Trophoblast cell (in vitro differentiated cells and primary cell): ENCODE data around the gene NXT1.

Source experiments
- DNase-seq, 2 donors: peaks; one replicate each; pipeline ENCODE4 v3.0.0-alpha.2; 2016
- H2AFZ ChIP-seq: 2 replicates; pipeline ENCODE4 v1.6.1; 2013; ENCODE audit warnings: low read length, moderate library complexity, mild to moderate bottlenecking; ENCODE audit not compliant: insufficient read depth, poor library complexity
- H2AK5ac ChIP-seq: 2 replicates; pipeline ENCODE4 v1.6.1; 2013; ENCODE audit warnings: mild to moderate bottlenecking, low read length
- H2BK120ac ChIP-seq: 2 replicates; pipeline ENCODE4 v1.6.1; 2013; ENCODE audit warnings: low read length, mild to moderate bottlenecking, moderate library complexity; ENCODE audit not compliant: insufficient read depth, poor library complexity
- H2BK12ac ChIP-seq: 2 replicates; pipeline ENCODE4 v1.6.1; 2013; ENCODE audit warnings: mild to moderate bottlenecking, low read length, moderate library complexity
- H2BK5ac ChIP-seq: 2 replicates; pipeline ENCODE4 v1.6.1; 2013; ENCODE audit warnings: low read length, low read depth, moderate library complexity, mild to moderate bottlenecking; ENCODE audit not compliant: poor library complexity
- H3K14ac ChIP-seq: 2 replicates; pipeline ENCODE4 v1.6.1; 2013; ENCODE audit warnings: mild to moderate bottlenecking, low read length
- H3K18ac ChIP-seq: 2 replicates; pipeline ENCODE4 v1.6.1; 2013; ENCODE audit warnings: mild to moderate bottlenecking, low read length
- H3K23ac ChIP-seq: 2 replicates; pipeline ENCODE4 v1.6.1; 2013; ENCODE audit warnings: low read length
- H3K27ac ChIP-seq: 2 replicates; pipeline ENCODE4 v1.5.1; 2013; ENCODE audit warnings: low read depth, mild to moderate bottlenecking, inconsistent platforms, low read length, moderate library complexity
- H3K27me3 ChIP-seq: 2 replicates; pipeline ENCODE4 v1.6.1; 2013; ENCODE audit warnings: inconsistent platforms, mild to moderate bottlenecking, low read length, moderate library complexity; ENCODE audit not compliant: insufficient read depth
- H3K36me3 ChIP-seq, 2 experiments: 1 replicate in 1 of 2; 2 replicates in 1 of 2; pipeline ENCODE4 v1.6.1; 2013; ENCODE audit warnings: low read length in 2 of 2, mild to moderate bottlenecking in 2 of 2, moderate library complexity in 1 of 2; ENCODE audit not compliant: insufficient read depth in 2 of 2, control insufficient read depth in 1 of 2
- H3K4ac ChIP-seq: 2 replicates; pipeline ENCODE4 v1.6.1; 2013; ENCODE audit warnings: low read depth, mild to moderate bottlenecking, low read length, moderate library complexity
- H3K4me1 ChIP-seq, 2 experiments: 1 replicate in 1 of 2; 2 replicates in 1 of 2; pipeline ENCODE4 v1.6.1; 2013; ENCODE audit warnings: low read length in 2 of 2, mild to moderate bottlenecking in 2 of 2, moderate library complexity in 1 of 2; ENCODE audit not compliant: insufficient read depth in 2 of 2, control insufficient read depth in 1 of 2
- H3K4me2 ChIP-seq: 2 replicates; pipeline ENCODE4 v1.6.1; 2013; ENCODE audit warnings: inconsistent platforms, mild to moderate bottlenecking, low read length, moderate library complexity
- H3K4me3 ChIP-seq: 2 replicates; pipeline ENCODE4 v1.5.1; 2013; ENCODE audit warnings: mild to moderate bottlenecking, low read depth, low read length, inconsistent platforms
- H3K79me1 ChIP-seq: one replicate; pipeline ENCODE4 v1.6.1; 2013; ENCODE audit warnings: low read length
- H3K79me2 ChIP-seq: 2 replicates; pipeline ENCODE4 v1.6.1; 2013; ENCODE audit warnings: low read length, mild to moderate bottlenecking; ENCODE audit not compliant: control insufficient read depth, insufficient read depth, poor library complexity
- H3K9ac ChIP-seq: 2 replicates; pipeline ENCODE4 v1.6.1; 2013; ENCODE audit warnings: mild to moderate bottlenecking, low read length
- H3K9me3 ChIP-seq: 2 replicates; pipeline ENCODE4 v1.6.1; 2013; ENCODE audit warnings: low read depth, mild to moderate bottlenecking, control low read depth, inconsistent platforms, low read length; ENCODE audit not compliant: insufficient read depth
- H4K12ac ChIP-seq: 2 replicates; pipeline ENCODE4 v1.6.1; 2013; ENCODE audit warnings: low read depth, mild to moderate bottlenecking, low read length, moderate library complexity
- H4K8ac ChIP-seq: 2 replicates; pipeline ENCODE4 v1.6.1; 2013; ENCODE audit warnings: low read depth, mild to moderate bottlenecking, low read length, moderate library complexity
- H4K91ac ChIP-seq: one replicate; pipeline ENCODE4 v1.6.1; 2013; ENCODE audit warnings: low read depth, mild to moderate bottlenecking, low read length, moderate library complexity
- WGBS: extraction: QIAGEN DNeasy Blood & Tissue Kit; methylation state at CpG from one replicate; pipeline ENCODE4 v1.1.7; 2013; ENCODE audit warnings: missing lambda C conversion rate; ENCODE audit not compliant: insufficient read length, insufficient coverage; ENCODE audit errors: extremely low coverage; 5-methylcytosine and 5-hydroxymethylcytosine counted together

Gene NXT1

GRCh38 chr20:23334111-23334510 is 16.5 kb upstream of the NXT1 start:
- H3K4me3 ChIP-seq, result no peak overlapping the region
- no peak overlapping the region for H2BK5ac ChIP-seq
- no peaks in the 10 kb centered on the region for H3K9me3 ChIP-seq
- no peak overlapping the region for H2AFZ ChIP-seq
- no peaks in the 10 kb centered on the region for H3K79me1 ChIP-seq
- H3K23ac ChIP-seq, result no peak overlapping the region
- DNase-seq, result no peak
- no peaks in the 10 kb centered on the region for H3K79me2 ChIP-seq
- H3K4me2 ChIP-seq, result no peak overlapping the region
- H4K91ac ChIP-seq, result no peak overlapping the region
- no peak overlapping the region for H3K27ac ChIP-seq
- H3K4me1 ChIP-seq, result no peaks in the 10 kb centered on the region
- no peak overlapping the region for H4K8ac ChIP-seq
- no peak overlapping the region for H4K12ac ChIP-seq
- no peak overlapping the region for H2AK5ac ChIP-seq
- H3K4ac ChIP-seq, result no peak overlapping the region
- no peak overlapping the region for H3K14ac ChIP-seq
- no peak overlapping the region for H3K9ac ChIP-seq
- no peaks in the 10 kb centered on the region for H3K27me3 ChIP-seq
- no peak overlapping the region for H2BK12ac ChIP-seq
- no peaks in the 10 kb centered on the region for H3K36me3 ChIP-seq
- no peak overlapping the region for H2BK120ac ChIP-seq
- no CpG with 5 or more reads among the region's 3 CpGs for WGBS
- no peak overlapping the region for H3K18ac ChIP-seq

GRCh38 chr20:23335521-23335920 is 15.1 kb upstream of the NXT1 start:
- H2AK5ac ChIP-seq, result no peak overlapping the region
- no peak overlapping the region for H3K18ac ChIP-seq
- no peaks in the 10 kb centered on the region for H3K36me3 ChIP-seq
- no peaks in the 10 kb centered on the region for H3K27me3 ChIP-seq
- no peak overlapping the region for H2AFZ ChIP-seq
- no peak overlapping the region for H2BK120ac ChIP-seq
- H3K4me1 ChIP-seq, result no peaks in the 10 kb centered on the region
- no CpG with 5 or more reads among the region's 5 CpGs for WGBS
- H3K23ac ChIP-seq, result no peak overlapping the region
- H3K4me3 ChIP-seq, result no peak overlapping the region
- H3K14ac ChIP-seq, result no peak overlapping the region
- no peak overlapping the region for H2BK5ac ChIP-seq
- no peak overlapping the region for H3K27ac ChIP-seq
- no peak overlapping the region for H4K8ac ChIP-seq
- no peak overlapping the region for H3K4me2 ChIP-seq
- peaks cover 3% of the 10 kb centered on the region for H3K9me3 ChIP-seq
- no peaks in the 10 kb centered on the region for H3K79me2 ChIP-seq
- H3K9ac ChIP-seq, result no peak overlapping the region
- no peak overlapping the region for H3K4ac ChIP-seq
- H3K79me1 ChIP-seq, result no peaks in the 10 kb centered on the region
- no peak for DNase-seq
- no peak overlapping the region for H4K12ac ChIP-seq
- H4K91ac ChIP-seq, result no peak overlapping the region
- no peak overlapping the region for H2BK12ac ChIP-seq

GRCh38 chr20:23336476-23336875 is 14.1 kb upstream of the NXT1 start:
- Histone ChIP-seq H3K9me3 (peaks cover 3% of the 10 kb centered on the region), H3K18ac (no peak overlapping the region), H4K8ac (no peak overlapping the region), H3K4me2 (no peak overlapping the region), H4K12ac (no peak overlapping the region), H2BK5ac (no peak overlapping the region), H3K27me3 (no peaks in the 10 kb centered on the region), H3K4me3 (no peak overlapping the region), H4K91ac (no peak overlapping the region), H3K14ac (no peak overlapping the region), H3K23ac (no peak overlapping the region), H2AFZ (no peak overlapping the region), H3K79me2 (no peaks in the 10 kb centered on the region), H3K27ac (no peak overlapping the region), H3K79me1 (no peaks in the 10 kb centered on the region), H2AK5ac (no peak overlapping the region), H3K36me3 (no peaks in the 10 kb centered on the region), H3K4ac (no peak overlapping the region), H3K4me1 (no peaks in the 10 kb centered on the region), H2BK120ac (no peak overlapping the region), H3K9ac (no peak overlapping the region), H2BK12ac (no peak overlapping the region)
- DNase-seq, result no peak
- no CpG with 5 or more reads among the region's 5 CpGs for WGBS

- H3K4me3 ChIP-seq, result no peak overlapping the region
- no peak overlapping the region for H2AK5ac ChIP-seq
- H3K27me3 ChIP-seq, result no peaks in the 10 kb centered on the region
- H3K27ac ChIP-seq, result no peak overlapping the region
- H2BK5ac ChIP-seq, result no peak overlapping the region
- no peak overlapping the region for H4K8ac ChIP-seq
- no peak overlapping the region for H4K91ac ChIP-seq
- H2BK12ac ChIP-seq, result no peak overlapping the region
- no peak overlapping the region for H3K23ac ChIP-seq
- H3K9ac ChIP-seq, result no peak overlapping the region
- H2AFZ ChIP-seq, result no peak overlapping the region
- H2BK120ac ChIP-seq, result no peak overlapping the region
- no peak overlapping the region for H4K12ac ChIP-seq
- no peaks in the 10 kb centered on the region for H3K36me3 ChIP-seq
- no peak overlapping the region for H3K14ac ChIP-seq
- H3K4me2 ChIP-seq, result no peak overlapping the region
- no peak for DNase-seq
- no peaks in the 10 kb centered on the region for H3K79me1 ChIP-seq
- H3K4ac ChIP-seq, result no peak overlapping the region
- peaks cover 3% of the 10 kb centered on the region for H3K9me3 ChIP-seq
- no peaks in the 10 kb centered on the region for H3K79me2 ChIP-seq
- no peak overlapping the region for H3K18ac ChIP-seq
- H3K4me1 ChIP-seq, result no peaks in the 10 kb centered on the region
Measured at GRCh38 chr20:23337312-23337711, 13.3 kb upstream of the NXT1 start.
